ENCODE results near the gene CENPE.
"Not testable (repeated sequence)": the region's sequence is repeated elsewhere in the genome, so short reads cannot be mapped to it uniquely, and the experiment has no call there.

The CENPE gene

DNA sequence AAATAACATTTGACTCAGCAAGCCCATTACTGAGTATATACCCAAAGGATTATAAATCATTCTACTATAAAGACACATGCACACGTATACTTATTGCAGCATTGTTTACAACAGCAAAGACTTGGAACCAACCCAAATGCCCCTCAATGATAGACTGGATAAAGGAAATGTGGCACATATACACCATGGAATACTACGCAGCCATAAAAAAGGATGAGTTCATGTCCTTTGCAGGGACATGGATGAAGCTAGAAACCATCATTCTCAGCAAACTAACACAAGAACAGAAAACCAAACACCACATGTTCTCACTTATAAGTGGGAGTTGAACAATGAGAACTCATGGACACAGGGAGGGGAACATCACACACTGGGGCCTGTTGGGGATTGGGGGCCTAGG is 28.4 kb downstream of the CENPE start:
- H3K4me1 ChIP-seq (ENCODE audit: control insufficient read depth, insufficient read depth, low read length); H3K27ac ChIP-seq (ENCODE audit: low read depth, low read length); H3K4me3 ChIP-seq (ENCODE audit: low read length); H3K36me3 ChIP-seq (ENCODE audit: control insufficient read depth, insufficient read depth, low read length); H3K9ac ChIP-seq (ENCODE audit: low read length); H3K27me3 ChIP-seq (ENCODE audit: control insufficient read depth, insufficient read depth, low read length): not testable (repeated sequence)

DNA sequence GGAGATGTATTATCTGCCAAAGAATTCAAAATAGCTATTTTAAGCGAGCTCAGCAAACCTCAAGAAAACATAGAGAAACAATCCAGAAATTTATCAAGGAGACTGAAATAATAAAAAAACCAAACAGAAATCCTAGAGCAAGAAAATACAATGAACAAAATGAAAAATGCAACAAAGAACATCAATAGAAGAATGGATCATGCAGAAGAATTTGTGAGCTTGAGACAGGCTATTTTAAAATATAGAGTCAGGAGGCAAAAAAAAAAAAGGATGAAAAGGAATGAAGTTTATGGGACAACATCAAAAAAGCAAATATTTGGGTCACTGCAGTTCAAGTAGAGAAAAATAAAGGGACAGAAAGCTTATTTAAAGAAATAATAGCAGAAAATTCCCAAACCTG is 29.1 kb downstream of the CENPE start:
- Histone ChIP-seq H3K4me1 (ENCODE audit: control insufficient read depth, insufficient read depth, low read length) (no peaks in the 10 kb centered on the region), H3K27ac (ENCODE audit: low read depth, low read length) (no peak overlapping the region), H3K9ac (ENCODE audit: low read length) (no peak overlapping the region), H3K27me3 (ENCODE audit: control insufficient read depth, insufficient read depth, low read length) (no peaks in the 10 kb centered on the region), H3K36me3 (ENCODE audit: control insufficient read depth, insufficient read depth, low read length) (no peaks in the 10 kb centered on the region), H3K4me3 (ENCODE audit: low read length) (no peak overlapping the region)

DNA sequence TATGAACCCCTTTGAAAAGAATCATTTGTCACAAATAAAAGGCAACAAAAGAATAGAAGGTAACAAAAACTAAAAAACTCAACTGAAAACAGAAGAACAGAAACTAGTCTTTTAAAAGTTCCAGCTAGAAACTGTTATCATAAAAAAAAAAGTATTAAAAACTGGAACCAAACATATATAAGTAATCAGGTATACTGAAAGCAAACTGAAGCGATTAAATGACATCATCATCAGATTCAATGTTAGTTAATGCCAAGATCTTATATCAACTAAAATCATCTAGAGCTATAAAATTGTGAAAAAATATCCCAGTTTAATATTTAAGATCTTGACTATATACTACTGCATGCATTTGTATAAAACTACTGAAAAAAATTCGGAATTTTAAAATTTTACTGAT is 36.0 kb downstream of the CENPE start:
- H3K4me1 ChIP-seq (ENCODE audit: control insufficient read depth, insufficient read depth, low read length) = no peaks in the 10 kb centered on the region
- no peaks in the 10 kb centered on the region for H3K27me3 ChIP-seq (ENCODE audit: control insufficient read depth, insufficient read depth, low read length)
- H3K9ac ChIP-seq (ENCODE audit: low read length) = no peak overlapping the region

DNA sequence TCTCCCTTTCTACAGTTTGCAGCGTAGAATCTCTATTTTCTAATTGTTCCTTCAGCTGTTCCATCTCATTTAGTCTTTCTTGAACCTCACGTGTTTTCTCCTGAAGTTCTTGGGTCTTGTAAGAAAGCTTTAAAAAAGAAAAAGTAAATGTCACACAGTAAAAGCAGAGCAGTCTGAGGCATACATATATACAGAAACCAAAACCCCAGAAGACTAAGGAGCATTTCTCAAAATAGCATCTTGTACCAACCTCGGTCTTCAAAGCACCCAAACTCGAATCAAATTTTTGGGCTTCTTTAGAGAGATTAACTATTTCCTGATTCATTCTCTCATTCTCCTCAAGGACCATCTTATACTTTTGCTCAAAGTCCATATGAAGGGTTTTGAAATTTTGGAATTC is 39.4 kb downstream of the CENPE start:
- H3K27ac ChIP-seq (ENCODE audit: low read depth, low read length) = no peak overlapping the region
- no peak overlapping the region for H3K4me3 ChIP-seq (ENCODE audit: low read length)
- no peak overlapping the region for H3K9ac ChIP-seq (ENCODE audit: low read length)
- H3K36me3 ChIP-seq (ENCODE audit: control insufficient read depth, insufficient read depth, low read length) = no peaks in the 10 kb centered on the region
- H3K4me1 ChIP-seq (ENCODE audit: control insufficient read depth, insufficient read depth, low read length) = no peaks in the 10 kb centered on the region
- H3K27me3 ChIP-seq (ENCODE audit: control insufficient read depth, insufficient read depth, low read length) = no peaks in the 10 kb centered on the region

More for the DNA sequence above, 36.0 kb downstream of the CENPE start:
- Histone ChIP-seq H3K27ac (ENCODE audit: low read depth, low read length) (no peak overlapping the region), H3K4me3 (ENCODE audit: low read length) (no peak overlapping the region), H3K36me3 (ENCODE audit: control insufficient read depth, insufficient read depth, low read length) (no peaks in the 10 kb centered on the region)

DNA sequence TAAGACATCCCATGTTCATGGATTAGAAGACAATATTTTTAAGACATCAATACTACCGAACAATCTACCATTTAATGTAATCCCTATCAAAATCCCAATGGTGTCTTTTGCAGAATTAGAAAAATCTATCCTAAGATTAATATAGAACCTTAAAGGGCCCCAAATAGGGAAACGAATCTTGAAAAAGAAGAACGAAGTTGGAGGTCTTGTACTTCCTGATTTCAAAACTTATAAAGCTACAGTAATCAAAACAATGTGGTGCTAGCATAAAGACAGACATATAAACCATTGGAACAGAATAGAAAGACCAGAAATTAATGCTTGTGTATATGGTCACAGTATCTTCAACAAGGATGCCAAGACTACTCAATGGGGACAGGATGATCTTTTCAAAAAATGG is 42.0 kb downstream of the CENPE start:
- no peak overlapping the region for H3K27ac ChIP-seq (ENCODE audit: low read depth, low read length)
- H3K4me3 ChIP-seq (ENCODE audit: low read length) = no peak overlapping the region
- no peak overlapping the region for H3K9ac ChIP-seq (ENCODE audit: low read length)
- no peaks in the 10 kb centered on the region for H3K4me1 ChIP-seq (ENCODE audit: control insufficient read depth, insufficient read depth, low read length)
- H3K27me3 ChIP-seq (ENCODE audit: control insufficient read depth, insufficient read depth, low read length) = no peaks in the 10 kb centered on the region
- H3K36me3 ChIP-seq (ENCODE audit: control insufficient read depth, insufficient read depth, low read length) = no peaks in the 10 kb centered on the region

DNA sequence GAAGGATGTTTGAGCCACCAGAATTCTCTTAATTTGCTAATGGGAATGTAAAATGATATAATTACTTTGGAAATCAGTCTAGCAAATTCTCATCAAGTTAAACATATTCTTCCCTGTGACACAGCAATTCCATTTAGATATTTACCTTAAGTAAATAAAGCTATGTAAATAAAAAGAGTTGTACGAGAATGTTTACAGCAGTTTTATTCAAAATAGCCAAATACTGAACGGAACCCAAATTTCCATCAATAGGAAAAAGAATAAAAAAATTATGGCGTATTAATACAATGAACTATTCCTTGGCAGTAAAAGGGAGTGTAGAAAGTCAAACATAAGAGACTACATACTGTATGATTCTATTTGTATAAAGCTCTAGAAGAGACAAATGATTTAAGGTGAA is 45.8 kb downstream of the CENPE start:
- Histone ChIP-seq H3K27me3 (ENCODE audit: control insufficient read depth, insufficient read depth, low read length) (no peaks in the 10 kb centered on the region), H3K36me3 (ENCODE audit: control insufficient read depth, insufficient read depth, low read length) (no peaks in the 10 kb centered on the region), H3K9ac (ENCODE audit: low read length) (no peak overlapping the region), H3K4me3 (ENCODE audit: low read length) (no peak overlapping the region), H3K4me1 (ENCODE audit: control insufficient read depth, insufficient read depth, low read length) (no peaks in the 10 kb centered on the region), H3K27ac (ENCODE audit: low read depth, low read length) (no peak overlapping the region)

DNA sequence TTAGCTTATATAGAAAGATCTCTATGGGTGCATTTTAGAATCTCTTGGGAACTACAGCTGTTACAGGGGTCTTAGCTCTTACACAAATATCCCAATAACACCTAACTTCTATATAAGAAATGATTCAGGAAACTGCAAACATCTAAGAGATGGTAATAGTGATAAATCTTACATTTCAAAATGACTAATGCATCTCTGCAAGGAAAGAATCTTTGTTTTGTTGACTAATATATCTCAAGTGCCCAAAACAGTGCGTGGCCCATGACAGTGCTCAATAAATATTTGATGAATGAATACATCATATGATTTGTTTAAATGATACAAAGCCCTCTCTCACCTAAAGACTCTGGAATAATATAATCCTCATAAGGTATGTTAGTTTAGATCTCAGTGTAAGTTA is 47.5 kb downstream of the CENPE start:
- Histone ChIP-seq H3K4me1 (ENCODE audit: control insufficient read depth, insufficient read depth, low read length) (no peaks in the 10 kb centered on the region), H3K27ac (ENCODE audit: low read depth, low read length) (no peak overlapping the region), H3K9ac (ENCODE audit: low read length) (no peak overlapping the region), H3K27me3 (ENCODE audit: control insufficient read depth, insufficient read depth, low read length) (no peaks in the 10 kb centered on the region), H3K36me3 (ENCODE audit: control insufficient read depth, insufficient read depth, low read length) (no peaks in the 10 kb centered on the region), H3K4me3 (ENCODE audit: low read length) (no peak overlapping the region)

DNA sequence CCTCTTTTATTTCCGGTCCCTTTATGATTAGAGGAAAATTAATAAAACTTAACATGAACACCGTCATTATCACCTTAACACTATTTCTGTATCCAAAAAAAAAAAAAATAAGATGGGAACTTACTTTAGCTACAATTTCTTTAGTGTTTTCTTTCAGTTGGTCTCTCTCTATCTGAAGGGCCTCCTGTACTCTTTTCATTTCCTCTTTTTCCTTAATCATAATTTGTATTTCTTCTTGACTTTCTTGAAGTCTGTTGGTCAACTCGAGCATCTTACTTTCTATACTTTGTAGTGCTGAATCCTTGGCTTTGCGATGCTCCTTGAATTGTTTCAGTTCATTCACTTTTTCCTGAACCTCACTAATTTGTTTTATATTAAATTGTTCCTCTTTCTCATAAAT is 53.2 kb downstream of the CENPE start:
- no peaks in the 10 kb centered on the region for H3K36me3 ChIP-seq (ENCODE audit: control insufficient read depth, insufficient read depth, low read length)
- no peak overlapping the region for H3K9ac ChIP-seq (ENCODE audit: low read length)
- no peaks in the 10 kb centered on the region for H3K4me1 ChIP-seq (ENCODE audit: control insufficient read depth, insufficient read depth, low read length)
- H3K4me3 ChIP-seq (ENCODE audit: low read length) = no peak overlapping the region
- no peak overlapping the region for H3K27ac ChIP-seq (ENCODE audit: low read depth, low read length)
- no peaks in the 10 kb centered on the region for H3K27me3 ChIP-seq (ENCODE audit: control insufficient read depth, insufficient read depth, low read length)

DNA sequence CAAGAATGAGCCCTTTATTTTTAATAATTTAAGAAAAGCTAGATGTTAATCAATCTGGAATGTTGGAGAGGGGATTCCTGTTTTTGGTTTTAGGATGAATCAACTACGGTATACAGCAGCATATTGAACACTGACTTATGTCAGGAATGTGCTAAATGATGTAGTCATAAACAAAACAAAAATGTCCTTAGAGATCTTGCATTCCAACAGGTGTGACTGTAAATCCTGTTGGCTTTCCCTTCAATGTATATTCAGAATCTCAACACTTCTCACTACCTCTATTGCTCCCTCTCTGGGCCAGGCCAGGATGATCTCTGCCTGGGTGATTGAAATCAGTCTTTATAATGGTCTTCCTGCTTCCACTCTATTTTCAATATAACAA is 60.7 kb downstream of the CENPE start:
- no peak overlapping the region for H3K27ac ChIP-seq (ENCODE audit: low read depth, low read length)
- no peak overlapping the region for H3K9ac ChIP-seq (ENCODE audit: low read length)
- H3K36me3 ChIP-seq (ENCODE audit: control insufficient read depth, insufficient read depth, low read length) = no peaks in the 10 kb centered on the region
- no peaks in the 10 kb centered on the region for H3K4me1 ChIP-seq (ENCODE audit: control insufficient read depth, insufficient read depth, low read length)
- H3K27me3 ChIP-seq (ENCODE audit: control insufficient read depth, insufficient read depth, low read length) = no peaks in the 10 kb centered on the region
- H3K4me3 ChIP-seq (ENCODE audit: low read length) = no peak overlapping the region

DNA sequence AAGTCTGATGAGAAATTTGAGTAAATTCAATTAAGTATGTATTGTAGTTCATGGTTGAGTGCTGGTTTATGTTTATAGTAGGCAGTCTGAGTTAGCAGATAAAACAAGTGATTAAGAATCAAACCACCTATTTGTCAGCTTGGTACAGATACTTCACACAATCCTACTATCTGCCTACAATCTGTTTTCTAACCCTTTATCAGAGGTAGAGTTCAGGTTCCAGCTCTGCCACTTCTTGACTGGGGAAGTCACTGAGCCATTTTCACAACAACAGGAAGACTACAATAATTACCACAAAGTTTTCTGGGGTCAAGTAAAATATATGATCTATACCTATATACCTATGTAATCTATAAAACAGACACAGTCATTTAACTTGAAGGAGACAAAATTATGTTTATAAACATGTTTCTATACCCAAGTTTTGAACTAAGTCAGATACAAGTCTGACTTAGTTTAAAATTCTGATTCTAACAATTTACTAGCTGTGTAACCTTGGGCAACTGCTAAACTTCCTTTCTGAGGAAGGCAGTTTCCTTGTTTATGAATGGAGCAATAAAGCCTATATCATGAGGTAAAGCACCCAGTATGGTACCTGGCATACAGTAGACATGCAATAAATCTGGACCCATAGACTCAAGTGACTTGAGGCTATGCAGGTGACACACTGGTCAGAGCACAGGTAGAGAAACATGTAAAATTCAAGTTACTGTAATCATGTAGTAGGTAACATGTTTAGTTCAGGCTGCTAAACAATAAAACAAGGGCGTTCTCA is 61.3 kb downstream of the CENPE start:
- H3K36me3 ChIP-seq (ENCODE audit: control insufficient read depth, insufficient read depth, low read length) = no peaks in the 10 kb centered on the region
- H3K4me1 ChIP-seq (ENCODE audit: control insufficient read depth, insufficient read depth, low read length) = no peaks in the 10 kb centered on the region
- no peak overlapping the region for H3K9ac ChIP-seq (ENCODE audit: low read length)
- no peak overlapping the region for H3K27ac ChIP-seq (ENCODE audit: low read depth, low read length)
- no peak overlapping the region for H3K4me3 ChIP-seq (ENCODE audit: low read length)
- no peaks in the 10 kb centered on the region for H3K27me3 ChIP-seq (ENCODE audit: control insufficient read depth, insufficient read depth, low read length)

DNA sequence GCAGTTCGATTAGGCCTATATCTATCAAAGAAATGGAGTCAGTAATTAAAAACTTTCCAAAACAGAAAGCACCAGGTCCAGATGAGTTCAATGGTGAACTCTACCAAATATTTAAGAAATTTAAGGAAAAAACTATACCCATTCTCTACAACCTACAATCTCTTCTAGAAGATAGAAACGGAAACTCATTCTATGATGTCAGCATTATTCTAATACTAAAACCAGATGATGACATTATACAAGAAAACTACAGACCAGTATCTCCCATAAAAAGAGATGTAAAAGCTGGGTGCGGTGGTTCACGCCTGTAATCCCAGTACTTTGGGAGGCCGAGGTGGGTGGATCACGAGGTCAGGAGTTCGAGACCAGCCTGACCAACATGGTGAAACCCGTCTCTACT is 69.0 kb downstream of the CENPE start:
- no peaks in the 10 kb centered on the region for H3K27me3 ChIP-seq (ENCODE audit: control insufficient read depth, insufficient read depth, low read length)
- H3K9ac ChIP-seq (ENCODE audit: low read length) = no peak overlapping the region
- no peaks in the 10 kb centered on the region for H3K36me3 ChIP-seq (ENCODE audit: control insufficient read depth, insufficient read depth, low read length)
- no peaks in the 10 kb centered on the region for H3K4me1 ChIP-seq (ENCODE audit: control insufficient read depth, insufficient read depth, low read length)
- no peak overlapping the region for H3K4me3 ChIP-seq (ENCODE audit: low read length)
- no peak overlapping the region for H3K27ac ChIP-seq (ENCODE audit: low read depth, low read length)

DNA sequence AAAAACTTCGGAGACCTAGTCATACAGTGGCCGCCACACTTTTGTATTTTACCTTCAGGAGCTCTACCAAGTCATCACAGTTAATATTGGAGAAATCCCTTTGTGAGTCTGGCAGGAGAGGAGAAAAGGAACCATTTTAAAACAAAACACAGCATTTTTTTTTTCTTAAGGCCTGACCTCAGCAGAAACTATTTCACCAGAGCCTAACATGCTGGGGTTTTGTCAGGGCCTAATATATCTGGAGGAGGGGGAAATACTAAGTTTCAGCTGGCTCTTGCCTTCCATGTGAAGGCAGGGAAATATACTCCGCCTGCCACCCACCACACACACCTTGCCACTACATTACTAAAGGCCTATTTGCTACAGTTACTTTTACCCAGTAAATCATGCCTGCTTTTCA is 72.0 kb downstream of the CENPE start:
- H3K27ac ChIP-seq (ENCODE audit: low read depth, low read length) = no peak overlapping the region
- H3K27me3 ChIP-seq (ENCODE audit: control insufficient read depth, insufficient read depth, low read length) = no peaks in the 10 kb centered on the region
- H3K4me1 ChIP-seq (ENCODE audit: control insufficient read depth, insufficient read depth, low read length) = no peaks in the 10 kb centered on the region
- no peak overlapping the region for H3K9ac ChIP-seq (ENCODE audit: low read length)
- no peaks in the 10 kb centered on the region for H3K36me3 ChIP-seq (ENCODE audit: control insufficient read depth, insufficient read depth, low read length)
- H3K4me3 ChIP-seq (ENCODE audit: low read length) = no peak overlapping the region

DNA sequence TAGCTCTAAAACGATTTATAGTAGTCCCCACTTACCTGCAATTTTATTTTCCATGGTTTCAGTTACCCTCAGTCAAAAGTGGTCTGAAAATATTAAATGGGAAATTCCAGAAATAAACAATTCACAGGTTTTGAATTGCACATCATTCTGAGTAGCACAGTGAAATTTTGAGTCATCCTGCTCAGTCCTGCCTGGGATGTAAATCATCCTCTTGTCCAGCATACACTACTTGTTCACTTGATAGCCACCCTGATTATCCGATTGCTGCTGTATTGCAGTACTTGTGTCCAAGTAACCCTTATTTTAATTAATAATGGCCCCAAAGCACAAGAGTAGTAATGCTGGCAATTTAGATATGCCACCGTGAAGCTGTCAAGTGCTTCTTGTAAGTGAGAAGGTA is 75.0 kb downstream of the CENPE start:
- H3K27me3 ChIP-seq (ENCODE audit: control insufficient read depth, insufficient read depth, low read length) = no peaks in the 10 kb centered on the region
- H3K27ac ChIP-seq (ENCODE audit: low read depth, low read length) = no peak overlapping the region
- H3K36me3 ChIP-seq (ENCODE audit: control insufficient read depth, insufficient read depth, low read length) = no peaks in the 10 kb centered on the region
- no peak overlapping the region for H3K4me3 ChIP-seq (ENCODE audit: low read length)
- H3K4me1 ChIP-seq (ENCODE audit: control insufficient read depth, insufficient read depth, low read length) = no peaks in the 10 kb centered on the region
- H3K9ac ChIP-seq (ENCODE audit: low read length) = no peak overlapping the region

Measured in rectal smooth muscle tissue (tissue), 1 donor.